GM23248 (cell line): ENCODE data around the gene BYSL. TPM values are rescaled to one million over a fixed set of nuclear protein-coding genes. Genes with fewer than 3 reads are reported as not detected.

Experiments used
- DNase-seq: peaks from one replicate; pipeline ENCODE4 v3.0.0-alpha.2; 2015
- H2AFZ ChIP-seq: fragments of 200-600 bp; sonication (generic); 2 replicates; pipeline ENCODE4 v1.6.1; 2016; ENCODE audit warnings: antibody characterized with exemption
- H3F3A ChIP-seq: fragments of 200-600 bp; sonication (generic); 2 replicates; pipeline ENCODE4 v1.6.1; 2016; ENCODE audit warnings: mild to moderate bottlenecking, antibody characterized with exemption, mixed run types; ENCODE audit not compliant: insufficient read depth
- H3K27ac ChIP-seq: fragments of 200-600 bp; sonication (generic); 2 replicates; pipeline ENCODE4 v1.5.1; 2016; ENCODE audit warnings: mild to moderate bottlenecking
- H3K27me3 ChIP-seq: fragments of 200-600 bp; sonication (generic); replicated peaks from 2 replicates; pipeline ENCODE4 v1.6.1; 2016; ENCODE audit warnings: mild to moderate bottlenecking; ENCODE audit not compliant: insufficient read depth
- H3K36me3 ChIP-seq: fragments of 200-600 bp; sonication (generic); 2 replicates; pipeline ENCODE4 v1.6.1; 2016; ENCODE audit warnings: low read depth, mild to moderate bottlenecking
- H3K4me1 ChIP-seq: fragments of 200-600 bp; sonication (generic); 2 replicates; pipeline ENCODE4 v1.6.1; 2016; ENCODE audit warnings: mild to moderate bottlenecking; ENCODE audit not compliant: insufficient read depth
- H3K4me2 ChIP-seq: fragments of 200-600 bp; sonication (generic); one replicate; pipeline ENCODE4 v1.6.1; 2016; ENCODE audit warnings: mild to moderate bottlenecking; ENCODE audit not compliant: unreplicated experiment
- H3K4me3 ChIP-seq: fragments of 200-600 bp; sonication (generic); 2 replicates; pipeline ENCODE4 v1.5.1; 2016; ENCODE audit warnings: mild to moderate bottlenecking
- H3K79me2 ChIP-seq: fragments of 200-600 bp; sonication (generic); 2 replicates; pipeline ENCODE4 v1.6.1; 2016; ENCODE audit warnings: mild to moderate bottlenecking; ENCODE audit not compliant: insufficient read depth
- H3K9ac ChIP-seq: fragments of 200-600 bp; sonication (generic); 2 replicates; pipeline ENCODE4 v1.6.1; 2016; ENCODE audit warnings: mild to moderate bottlenecking
- H3K9me2 ChIP-seq: fragments of 200-600 bp; sonication (generic); 2 replicates; pipeline ENCODE4 v1.6.1; 2016; ENCODE audit warnings: mixed run types, mild to moderate bottlenecking, moderate library complexity; ENCODE audit not compliant: insufficient read depth
- H3K9me3 ChIP-seq: fragments of 200-600 bp; sonication (generic); one replicate; pipeline ENCODE4 v1.6.1; 2017; ENCODE audit warnings: low read depth
- H4K20me1 ChIP-seq: fragments of 200-600 bp; sonication (generic); 2 replicates; pipeline ENCODE4 v1.6.0; 2016; ENCODE audit not compliant: insufficient read depth
- EZH2 ChIP-seq: fragments of 200-600 bp; sonication (generic); IDR thresholded peaks from 2 replicates; pipeline ENCODE4 v1.6.1; 2018; ENCODE audit warnings: antibody characterized with exemption, mild to moderate bottlenecking; ENCODE audit not compliant: insufficient read depth, poor library complexity, severe bottlenecking
- EZH2phosphoT487 ChIP-seq: fragments of 200-600 bp; sonication (generic); IDR thresholded peaks from 2 replicates; pipeline ENCODE4 v1.6.1; 2018; ENCODE audit warnings: antibody characterized with exemption, moderate library complexity, mild to moderate bottlenecking, low read depth; ENCODE audit not compliant: insufficient read depth
- WGBS, 2 experiments: methylation state at CpG; one replicate each; pipeline ENCODE4 v1.1.6; 2015 to 2017; ENCODE audit warnings: low lambda C conversion rate in 2 of 2, low coverage in 1 of 2; ENCODE audit errors: missing lambda C conversion rate in 2 of 2; 5-methylcytosine and 5-hydroxymethylcytosine counted together
- in situ Hi-C: fragments of 300-500 bp; cut with MboI; formaldehyde crosslinking; loops from 2 replicates; pipeline ENCODE4 v1.15.0; 2020
- polyA plus RNA-seq: library from polyadenylated mRNA; unstranded; fragments of >200 nt; fragmentation: Nextera tagmentation; extraction: Ambion mirVana; gene quantifications from 2 replicates; pipeline ENCODE4 v1.2.1, GENCODE V29; 2016
- total RNA-seq: library from RNA; depleted of rRNA; stranded (reverse); fragments of >200 nt; shearing (Covaris generic); gene quantifications from 2 replicates; pipeline ENCODE4 v1.2.3, GENCODE V29; 2014

Gene BYSL
- total and polyA plus RNA-seq, 2 experiments from 2014 or later, result 11.0 to 28.0 TPM

DNA sequence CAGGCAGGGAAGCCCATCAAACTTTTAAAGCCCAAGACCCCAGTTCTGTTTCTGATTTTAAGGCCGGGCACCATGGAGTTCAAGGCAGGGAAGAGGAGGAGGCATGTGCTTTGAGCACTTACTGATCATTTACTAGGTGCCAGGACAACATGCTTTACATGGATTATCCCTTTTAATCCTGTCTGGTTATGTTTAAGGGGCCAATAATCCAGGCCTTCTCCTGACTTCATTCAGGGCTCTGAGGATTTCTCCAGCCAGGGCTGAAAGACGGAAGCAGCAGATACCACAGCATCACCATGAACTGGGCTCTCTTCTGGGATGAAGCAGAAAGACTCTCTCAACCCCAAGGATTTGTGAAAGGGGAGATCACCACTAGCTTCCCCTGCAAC lies 16.2 kb downstream of the BYSL start:
- in situ Hi-C loops, result loop anchor here (5.0 kb wide), 1 partner anchor 90 kb away; no protein-coding TSS in a partner anchor
- no peaks in the 10 kb centered on the region for H4K20me1 ChIP-seq

DNA sequence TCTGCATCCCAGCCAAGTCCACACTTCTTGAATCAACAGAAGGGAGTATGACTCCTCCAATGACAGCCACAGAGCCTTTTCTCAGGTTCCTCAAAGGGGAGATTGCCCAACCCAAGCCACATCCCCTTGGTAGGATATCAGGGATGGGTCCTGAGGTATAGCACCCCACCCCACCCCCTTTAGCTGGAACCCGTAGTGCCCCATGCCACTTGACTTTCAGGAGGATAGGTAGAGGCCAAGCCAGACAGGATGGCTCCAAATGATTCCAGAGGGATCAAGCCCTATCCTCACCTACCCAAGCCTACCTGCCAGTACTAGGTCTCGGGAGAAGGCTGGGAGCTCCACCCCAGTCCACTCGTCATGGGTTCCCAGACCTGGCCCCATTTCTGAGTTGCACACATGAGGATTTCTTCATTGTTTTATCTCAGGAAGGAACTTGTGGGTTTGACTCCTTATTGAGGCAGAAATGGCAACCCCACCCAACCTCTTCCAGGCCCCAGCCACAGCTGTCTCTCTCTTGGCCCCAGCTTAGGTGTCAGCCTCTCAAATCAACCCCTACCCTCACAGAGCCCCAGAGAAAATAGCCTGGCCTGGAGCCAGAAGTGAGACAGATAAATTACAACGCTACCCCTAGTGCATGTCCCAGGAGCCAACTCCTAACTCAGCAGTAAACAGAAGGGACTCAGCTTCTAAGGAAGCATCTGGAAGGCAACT lies 16.7 kb downstream of the BYSL start:
- no peak overlapping the region for H3K9ac ChIP-seq
- H3K4me1 ChIP-seq, result peaks cover 44% of the 10 kb centered on the region
- H3K9me3 ChIP-seq, result no peaks in the 10 kb centered on the region
- H4K20me1 ChIP-seq, result no peaks in the 10 kb centered on the region
- 90% methylated on average over 4 of the region's 4 CpGs for WGBS, 2 experiments
- H3K36me3 ChIP-seq, result peaks cover 21% of the 10 kb centered on the region
- no peaks in the 10 kb centered on the region for H3K9me2 ChIP-seq
- H3K27ac ChIP-seq, result no peak overlapping the region
- no peak for DNase-seq
- TF ChIP-seq EZH2phosphoT487, result no peak
- no peak for TF ChIP-seq EZH2
- peaks cover 60% of the 10 kb centered on the region for H3F3A ChIP-seq
- peaks cover 59% of the 10 kb centered on the region for H3K79me2 ChIP-seq
- H2AFZ ChIP-seq, result no peak overlapping the region
- peak overlapping the region; percentile 11 for H3K4me2 ChIP-seq
- in situ Hi-C loops, result loop anchor here (5.0 kb wide), 1 partner anchor 91 kb away; no protein-coding TSS in a partner anchor
- H3K27me3 ChIP-seq, result no peaks in the 10 kb centered on the region
- no peak overlapping the region for H3K4me3 ChIP-seq

More for the DNA sequence above, 16.2 kb downstream of the BYSL start:
- Histone ChIP-seq H3K4me2 (no peak overlapping the region), H3K9me2 (no peaks in the 10 kb centered on the region), H3K27ac (no peak overlapping the region), H3K27me3 (no peaks in the 10 kb centered on the region), H3K79me2 (peaks cover 59% of the 10 kb centered on the region), H2AFZ (no peak overlapping the region), H3F3A (peaks cover 55% of the 10 kb centered on the region), H3K36me3 (peaks cover 27% of the 10 kb centered on the region), H3K4me1 (peaks cover 41% of the 10 kb centered on the region), H3K9ac (no peak overlapping the region), H3K9me3 (no peaks in the 10 kb centered on the region), H3K4me3 (no peak overlapping the region)
- DNase-seq, result no peak
- no peak for TF ChIP-seq EZH2
- no peak for TF ChIP-seq EZH2phosphoT487
- WGBS, 2 experiments, result 59 to 71% methylated on average over 2 of the region's 2 CpGs

DNA sequence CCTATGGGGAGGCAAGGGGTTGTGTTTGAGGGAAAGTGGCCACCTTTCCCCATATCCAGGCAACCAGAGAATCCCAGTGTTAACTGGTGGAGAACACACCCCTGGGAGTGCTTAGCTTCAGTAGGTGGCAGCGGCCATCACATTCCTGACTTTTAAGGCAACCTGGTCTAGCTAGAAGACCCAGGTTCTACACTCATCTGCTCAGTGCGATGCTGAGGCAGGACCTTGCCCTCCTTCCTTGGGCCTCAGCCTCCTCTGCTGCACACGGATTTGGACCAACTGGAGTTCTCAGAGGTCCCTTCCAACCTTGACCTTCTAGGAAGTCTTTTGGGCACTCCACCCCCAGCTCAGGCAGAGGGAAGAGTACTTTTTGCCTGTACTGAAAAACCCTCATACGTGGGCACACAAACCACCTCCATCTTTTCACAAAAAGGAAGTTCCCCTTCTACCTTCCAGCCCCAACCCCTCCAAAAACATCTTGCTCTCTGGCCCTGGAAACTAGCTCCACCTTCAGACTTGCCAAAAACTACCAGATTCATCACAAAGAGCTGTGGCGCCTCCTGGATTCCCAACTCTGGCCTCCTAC lies 17.4 kb downstream of the BYSL start:
- Histone ChIP-seq H3K79me2 (peaks cover 59% of the 10 kb centered on the region), H2AFZ (no peak overlapping the region), H3K36me3 (peaks cover 20% of the 10 kb centered on the region), H3K27ac (peak overlapping the region; percentile 61), H3K9me3 (no peaks in the 10 kb centered on the region), H3K4me3 (peak overlapping the region; percentile 99; the same call in 1 of the 2 replicates), H3K9me2 (no peaks in the 10 kb centered on the region), H3K9ac (peak overlapping the region; percentile 78; the same call in 1 of the 2 replicates), H3K27me3 (no peaks in the 10 kb centered on the region), H3K4me2 (peak overlapping the region; percentile 80), H4K20me1 (no peaks in the 10 kb centered on the region), H3K4me1 (peaks cover 44% of the 10 kb centered on the region), H3F3A (peaks cover 61% of the 10 kb centered on the region)
- TF ChIP-seq EZH2, result no peak
- no peak for TF ChIP-seq EZH2phosphoT487
- whole genome bisulfite sequencing, 2 experiments, result 82 to 83% methylated on average over 5 of the region's 5 CpGs
- no peak for DNase-seq
- in situ Hi-C loops, result loop anchor here (5.0 kb wide), 1 partner anchor 91 kb away; no protein-coding TSS in a partner anchor

DNA sequence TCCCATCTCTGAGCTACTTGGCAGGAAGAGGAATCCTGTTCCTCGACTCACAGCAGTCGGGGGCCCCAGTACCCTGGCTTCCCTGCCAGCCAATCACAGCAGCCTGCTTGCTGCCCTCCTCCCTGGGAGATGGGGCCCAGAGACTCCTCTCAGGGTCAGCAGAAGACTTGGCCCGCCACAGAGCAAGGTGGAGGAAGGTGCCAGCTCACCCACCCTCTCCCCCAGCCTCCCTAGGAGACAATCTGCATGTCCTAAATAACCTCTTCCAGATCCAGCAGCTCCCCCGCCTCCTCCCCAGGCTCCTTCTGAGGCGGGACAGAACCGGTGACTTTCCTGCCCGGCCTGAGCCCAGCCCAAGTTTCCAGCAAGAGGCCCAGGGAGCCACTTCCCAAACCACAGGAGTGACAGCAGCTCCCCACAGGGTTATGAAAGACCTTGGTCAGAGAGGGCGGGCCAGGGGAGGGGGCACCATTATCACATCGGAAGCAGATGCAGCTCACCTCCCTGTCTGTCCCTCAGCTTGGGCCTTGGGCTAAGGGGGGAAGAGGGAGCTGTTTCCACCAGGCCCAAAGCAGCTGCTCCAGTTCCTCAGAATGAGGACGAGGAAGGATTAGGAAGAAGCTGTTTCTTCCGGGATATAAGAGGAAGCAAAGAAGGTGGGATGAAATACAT lies 18.0 kb downstream of the BYSL start:
- Histone ChIP-seq H3K27ac (peak overlapping the region; percentile 61), H3K4me3 (peak overlapping the region; percentile 99), H3K9me3 (no peaks in the 10 kb centered on the region), H3K79me2 (peaks cover 54% of the 10 kb centered on the region), H3K27me3 (no peaks in the 10 kb centered on the region), H3F3A (peaks cover 56% of the 10 kb centered on the region), H3K9ac (peak overlapping the region; percentile 78), H3K36me3 (peaks cover 15% of the 10 kb centered on the region), H3K4me1 (peaks cover 44% of the 10 kb centered on the region), H3K4me2 (peak overlapping the region; percentile 80), H3K9me2 (no peaks in the 10 kb centered on the region), H4K20me1 (no peaks in the 10 kb centered on the region), H2AFZ (peak overlapping the region; percentile 27; the same call in 1 of the 2 replicates)
- in situ Hi-C loops, result loop anchor here (5.0 kb wide), 1 partner anchor 92 kb away; no protein-coding TSS in a partner anchor
- no peak for TF ChIP-seq EZH2phosphoT487
- no peak for TF ChIP-seq EZH2
- DNase-seq, result peak; percentile 70
- 48 to 52% methylated on average over 9 to 11 of the region's 11 CpGs for WGBS, 2 experiments
